ENCODE results near the gene MICOS13.

Gene MICOS13

DNA sequence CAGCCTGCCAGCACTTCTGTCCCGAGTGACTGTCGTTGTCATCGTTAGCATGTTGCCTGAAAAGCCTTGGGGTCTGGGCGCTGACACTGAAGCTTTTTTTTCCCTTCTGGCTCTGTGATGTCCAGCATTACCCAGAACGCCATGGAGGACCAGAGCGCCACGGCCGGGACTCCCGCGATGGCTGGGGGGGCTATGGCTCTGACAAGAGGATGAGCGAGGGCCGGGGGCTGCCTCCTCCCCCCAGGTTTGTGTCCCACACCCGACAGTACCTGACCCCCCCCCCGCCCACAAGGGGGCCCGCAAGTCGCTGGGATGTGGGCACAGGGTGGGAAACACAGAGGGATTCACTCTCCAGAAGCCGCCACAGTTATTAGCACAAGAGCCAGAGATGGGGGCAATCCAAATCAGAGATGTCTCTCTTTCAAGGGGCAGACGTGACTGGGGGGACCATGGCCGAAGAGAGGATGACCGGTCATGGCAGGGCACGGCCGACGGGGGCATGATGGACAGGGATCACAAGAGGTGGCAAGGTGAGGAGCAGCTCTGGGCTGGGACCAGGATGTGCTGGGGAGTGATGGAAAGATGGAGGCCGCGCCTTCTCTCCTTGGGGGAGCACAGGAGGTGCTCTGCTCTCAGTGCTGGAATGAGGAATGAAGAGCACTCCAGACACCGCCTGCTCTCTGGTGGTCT lies 13.2 kb downstream of the MICOS13 start:
- DNase-seq = no peak

DNA sequence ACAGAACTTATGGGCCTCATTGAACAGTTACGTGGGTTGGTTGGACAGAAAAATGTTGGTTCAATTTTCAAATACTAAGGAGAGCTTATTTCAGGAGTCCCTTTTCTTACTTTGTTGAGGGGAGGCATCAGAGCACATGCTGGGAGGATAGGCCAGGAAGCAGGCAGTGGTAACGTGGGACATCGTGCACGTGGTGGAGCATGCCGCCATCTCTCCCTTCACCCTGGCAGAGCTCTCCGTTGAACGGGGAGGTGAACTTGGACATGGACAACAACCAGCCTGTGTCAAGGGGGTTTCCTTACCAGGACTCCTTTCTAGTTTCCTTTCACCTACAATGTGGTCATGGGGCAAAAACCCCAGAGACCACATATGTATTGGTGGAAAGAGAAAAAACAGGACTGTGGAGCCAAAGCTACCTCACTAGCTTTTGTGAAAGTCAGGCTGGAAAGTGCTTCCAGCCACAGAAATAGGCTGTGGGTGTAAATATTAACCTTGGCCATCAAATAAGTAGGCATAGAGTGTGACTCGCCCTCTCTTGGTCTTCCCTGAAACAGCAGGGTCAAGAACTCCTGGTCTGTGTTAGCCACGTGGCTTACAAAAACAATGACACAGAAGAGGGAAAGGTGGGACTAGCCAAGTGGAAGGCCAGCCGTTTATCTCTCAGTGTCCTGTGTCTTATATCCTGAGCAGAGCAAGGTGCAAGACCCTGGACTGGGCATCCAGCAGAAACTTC lies 14.4 kb downstream of the MICOS13 start:
- DNase-seq = no peak

DNA sequence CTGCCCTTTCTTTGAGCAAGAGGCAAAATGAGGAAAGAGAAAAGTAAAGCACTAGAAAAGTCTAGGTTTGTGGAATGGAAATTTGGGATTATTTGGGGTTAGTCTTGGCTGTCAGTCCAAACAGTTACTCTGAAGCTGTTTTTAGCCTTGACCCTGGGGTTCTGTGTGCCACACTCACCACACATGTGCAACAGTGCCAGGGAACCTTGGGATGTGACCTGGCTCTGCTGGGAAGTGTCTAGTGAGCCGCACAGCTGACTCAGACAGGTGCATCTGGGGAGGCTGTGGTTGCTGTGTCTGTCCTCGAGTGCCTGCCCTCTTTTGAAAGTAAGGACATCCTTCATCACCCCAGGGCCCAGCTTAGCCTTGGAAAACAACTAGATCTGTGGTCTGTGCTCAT lies 15.8 kb downstream of the MICOS13 start:
- no peak for DNase-seq

DNA sequence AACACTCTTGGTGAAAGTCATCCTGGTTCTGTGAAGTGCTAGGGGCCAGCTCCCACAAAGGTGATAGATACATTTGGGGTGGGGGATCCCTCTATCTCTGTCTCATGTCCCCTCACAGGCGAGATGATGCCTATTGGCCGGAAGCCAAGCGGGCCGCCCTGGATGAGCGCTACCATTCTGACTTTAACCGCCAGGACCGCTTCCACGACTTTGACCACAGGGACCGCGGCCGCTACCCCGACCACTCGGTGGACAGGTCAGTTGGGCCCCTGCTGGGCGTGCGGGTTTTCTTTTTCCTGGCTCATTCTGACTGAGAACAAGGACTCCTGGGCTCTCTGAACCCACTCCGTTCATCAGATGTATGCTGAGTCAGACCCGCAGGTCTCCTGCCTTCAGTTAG lies 16.4 kb downstream of the MICOS13 start:
- no peak for DNase-seq

GRCh38 chr19:5661483-5661882 lies 18.8 kb downstream of the MICOS13 start:
- no peak for DNase-seq

DNA sequence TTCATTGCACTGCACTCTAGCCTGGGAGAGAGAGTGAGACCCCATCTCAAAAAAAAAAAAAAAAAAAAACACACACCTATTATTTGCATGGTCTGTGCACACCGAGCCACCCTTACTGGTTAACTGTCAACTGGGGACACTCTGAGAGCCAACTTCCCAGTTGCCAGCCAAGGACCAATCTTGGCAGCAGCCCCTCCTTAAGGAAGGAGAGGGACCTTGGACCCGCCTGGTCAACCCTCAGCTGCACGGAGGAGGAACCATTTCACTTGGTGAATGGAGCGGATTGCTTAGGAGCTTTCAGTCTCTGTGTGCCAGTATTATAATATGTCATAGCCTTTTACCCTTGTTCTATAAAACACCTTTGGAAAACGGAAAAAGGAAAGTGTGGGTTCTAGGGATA lies 24.9 kb downstream of the MICOS13 start:
- DNase-seq = no peak

DNA sequence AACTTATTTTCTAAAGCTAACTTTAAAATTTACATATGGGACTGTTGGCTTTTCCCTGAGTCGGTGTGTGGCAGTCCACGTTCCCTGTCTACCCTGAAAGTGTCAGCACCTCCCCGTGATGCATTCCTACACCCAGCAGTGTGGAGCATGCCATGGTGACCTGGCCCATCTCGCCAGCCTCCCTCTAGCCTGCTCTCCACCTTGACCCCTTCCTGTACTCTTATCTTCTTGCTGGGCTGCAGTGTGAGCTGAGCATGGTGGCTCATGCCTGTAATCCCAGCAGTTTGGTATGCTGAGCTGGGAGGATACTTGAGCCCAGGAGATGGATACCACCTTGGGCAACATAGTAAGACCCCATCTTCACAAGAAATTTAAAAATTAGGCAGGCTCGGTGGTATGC lies 25.4 kb downstream of the MICOS13 start:
- DNase-seq = no peak

DNA sequence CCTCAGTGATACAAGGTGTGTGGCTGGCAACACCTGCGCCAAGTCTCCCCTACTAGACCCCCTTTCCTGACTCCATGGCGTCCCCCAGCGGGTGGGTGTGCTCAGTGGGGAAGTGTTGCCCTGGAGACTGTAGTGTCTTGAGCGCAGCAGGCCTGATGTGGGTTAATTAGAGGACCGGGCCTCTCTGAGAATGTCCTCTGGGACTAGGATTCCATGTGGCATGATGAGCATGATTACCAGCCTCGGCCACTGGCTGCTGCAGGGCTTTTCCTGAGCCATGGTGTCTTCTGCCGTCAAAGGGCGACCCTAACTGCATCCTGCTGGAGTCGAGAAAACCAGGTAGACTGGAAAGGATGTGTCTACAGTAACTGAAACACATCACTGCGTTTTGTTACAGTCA lies 28.1 kb downstream of the MICOS13 start:
- DNase-seq = no peak

DNA sequence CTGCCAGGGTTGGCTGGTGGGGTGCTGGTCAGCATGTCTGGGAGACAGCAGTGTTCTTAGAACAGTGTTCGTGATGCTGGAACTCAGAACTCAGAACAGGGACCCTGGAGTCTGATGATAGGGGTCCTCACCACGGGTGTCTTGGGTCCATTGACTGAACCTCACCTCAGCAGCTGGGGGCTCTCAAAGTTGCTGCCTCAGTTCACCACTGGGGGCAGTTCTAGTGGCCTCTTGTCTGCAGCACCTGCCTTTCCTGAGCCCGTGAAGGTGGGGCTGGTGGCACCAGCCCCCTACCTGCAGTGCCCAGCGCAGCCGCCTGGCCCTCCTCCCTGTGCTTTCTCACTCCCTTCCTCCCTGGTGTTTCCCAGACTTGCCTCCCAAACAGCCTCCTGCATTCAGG lies 29.0 kb downstream of the MICOS13 start:
- no peak for DNase-seq

GRCh38 chr19:5648464-5648863 lies 31.9 kb downstream of the MICOS13 start:
- no peak for DNase-seq

DNA sequence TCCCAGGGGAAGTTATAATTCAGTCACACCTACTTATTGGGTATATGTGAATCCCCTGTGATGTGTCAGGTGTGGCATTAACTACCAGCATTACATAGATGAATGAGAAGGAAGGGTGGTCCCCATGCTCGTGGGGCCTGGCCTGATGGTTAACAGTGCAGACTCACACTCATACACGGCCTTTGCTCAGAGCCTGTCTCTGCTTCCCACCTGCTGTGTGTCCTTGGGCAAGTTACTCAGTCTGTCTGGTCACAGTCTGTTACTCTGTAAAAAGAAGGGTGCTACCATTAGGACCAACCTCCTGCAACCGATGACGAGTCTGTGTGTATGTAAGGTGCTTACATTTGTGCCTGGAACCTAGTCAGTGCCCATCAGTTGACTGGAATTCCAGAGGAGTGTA lies 33.6 kb downstream of the MICOS13 start:
- DNase-seq = no peak

DNA sequence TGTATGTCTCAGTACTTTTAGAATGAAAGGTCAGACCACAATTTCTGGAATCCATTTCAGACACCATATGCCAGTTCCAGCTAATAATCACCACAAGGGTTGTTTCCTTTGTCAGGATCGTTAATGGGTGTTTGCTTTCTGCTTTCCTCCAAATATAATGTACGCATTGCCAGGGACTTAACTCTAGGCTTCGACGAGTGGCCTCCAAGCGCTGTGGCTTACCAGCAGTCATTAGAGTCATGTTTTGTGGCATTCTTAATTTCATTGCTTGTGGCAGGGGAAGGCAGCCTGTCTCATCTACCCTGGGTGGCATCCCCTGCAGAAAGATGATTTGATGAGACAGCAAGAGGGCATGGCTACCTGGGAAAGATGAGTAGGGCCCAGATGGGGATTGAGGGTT lies 34.9 kb downstream of the MICOS13 start:
- no peak for DNase-seq

GRCh38 chr19:5644037-5644436 lies 36.3 kb downstream of the MICOS13 start:
- no peak for DNase-seq

- no peak for DNase-seq
These were observed 37.3 kb downstream of the MICOS13 start for GRCh38 chr19:5643060-5643459.

- no peak for DNase-seq
These were observed 38.1 kb downstream of the MICOS13 start for GRCh38 chr19:5642204-5642603.

DNA sequence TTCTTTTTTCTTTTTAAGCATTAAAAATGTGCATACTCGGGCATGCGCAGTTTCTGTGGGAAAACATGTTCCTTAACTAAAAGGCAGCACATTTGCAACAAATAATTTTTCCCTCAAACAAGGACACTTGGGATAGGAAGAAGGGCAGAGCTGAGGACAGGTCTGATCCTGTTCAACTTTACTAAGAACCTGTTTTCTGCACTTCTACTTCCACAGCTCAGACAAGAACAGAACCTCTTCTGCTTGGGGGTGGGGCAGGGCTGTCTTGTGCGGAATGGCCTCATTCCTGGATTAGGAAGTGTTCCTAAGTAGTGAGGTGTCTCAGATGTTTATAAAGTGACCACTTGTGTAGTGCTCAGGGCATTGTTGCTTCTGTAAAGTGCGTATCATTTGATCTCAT lies 39.1 kb downstream of the MICOS13 start:
- no peak for DNase-seq

DNA sequence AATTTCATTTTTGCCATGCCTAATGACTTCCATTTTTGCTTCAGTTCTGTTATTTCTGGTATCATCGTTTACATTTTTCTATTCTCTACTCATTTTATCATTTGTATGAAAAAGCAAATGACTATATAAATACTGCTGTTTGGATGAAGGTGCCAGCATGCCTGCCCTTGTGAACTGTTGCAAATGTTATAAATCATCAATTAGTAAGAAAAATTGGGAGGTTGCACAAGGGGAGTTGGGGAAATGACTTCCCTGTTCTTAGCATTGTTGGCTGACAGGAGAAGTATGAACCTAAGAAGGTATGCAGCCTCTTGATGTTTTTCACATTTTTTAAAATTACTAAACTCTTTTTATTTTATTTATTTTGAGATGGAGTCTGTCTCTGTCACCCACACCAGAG lies 42.3 kb downstream of the MICOS13 start:
- no peak for DNase-seq

- DNase-seq = no peak
These were observed 44.9 kb downstream of the MICOS13 start for GRCh38 chr19:5635427-5635826.

DNA sequence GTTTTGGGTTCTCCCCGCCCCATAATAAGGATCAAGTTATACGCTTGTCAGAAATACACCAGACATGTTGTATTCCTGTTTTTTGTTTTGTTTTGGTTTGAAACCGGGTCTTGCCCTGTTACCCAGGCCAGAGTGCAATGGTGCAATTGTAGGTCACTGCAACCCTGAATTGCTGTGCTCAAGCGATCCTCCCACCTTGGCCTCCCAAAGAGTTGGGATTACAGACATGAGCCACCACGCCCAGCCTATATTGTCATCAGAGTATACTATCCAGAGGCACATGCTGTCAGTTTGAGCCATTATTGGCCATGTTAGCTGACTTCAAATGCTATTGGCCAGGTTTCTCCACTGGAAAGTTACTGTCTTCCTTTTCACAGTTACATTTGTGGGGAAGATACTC lies 47.7 kb downstream of the MICOS13 start:
- DNase-seq = no peak

DNA sequence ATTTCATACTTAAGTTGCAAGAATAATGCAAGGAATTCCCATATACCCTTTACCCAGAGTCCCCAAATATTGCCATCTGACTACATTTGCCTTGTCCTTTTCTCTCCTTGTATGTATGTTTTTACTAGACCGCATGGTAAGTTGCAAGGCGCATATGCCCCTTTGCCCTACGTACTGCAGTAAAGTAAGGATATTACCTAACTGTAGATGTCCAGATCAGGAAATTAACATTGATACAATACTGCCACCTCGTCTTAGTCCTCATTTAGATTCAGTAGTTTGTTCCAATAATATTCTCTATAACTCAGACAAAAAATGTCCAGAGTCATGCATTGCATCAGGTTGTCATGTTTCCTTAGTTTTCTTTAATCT lies 48.1 kb downstream of the MICOS13 start:
- DNase-seq = no peak

DNA sequence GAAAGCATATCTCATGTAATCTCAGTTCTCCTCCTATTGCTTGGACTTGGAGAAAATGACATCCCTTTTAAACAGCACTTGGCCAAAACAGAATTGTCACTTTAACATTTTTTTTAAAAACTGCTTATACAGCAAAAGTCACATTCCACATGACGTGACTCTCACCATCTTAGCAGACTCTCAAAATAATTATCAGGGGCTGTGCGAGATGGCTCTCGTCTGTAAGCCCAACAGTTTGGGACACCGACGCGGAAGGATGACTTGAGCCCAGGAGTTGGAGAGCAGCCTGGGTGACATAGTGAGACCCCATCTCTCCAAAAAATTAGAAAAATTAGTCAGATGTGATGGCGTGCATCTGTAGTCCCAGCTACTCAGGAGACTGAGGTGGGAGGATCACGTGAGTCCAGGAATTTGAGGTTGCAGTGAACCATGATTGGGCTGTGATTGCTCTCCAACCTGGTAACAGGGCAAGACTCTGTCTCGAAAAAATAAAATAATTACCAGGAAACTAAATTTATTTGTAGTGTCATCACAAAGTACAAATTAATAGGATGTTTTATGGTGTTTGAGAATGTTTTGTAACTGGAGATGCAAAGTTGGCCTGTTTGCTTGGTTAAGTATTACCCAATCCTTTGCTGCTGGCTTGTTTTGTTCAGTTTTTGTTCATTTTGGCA lies 48.6 kb downstream of the MICOS13 start:
- DNase-seq = no peak

DNA sequence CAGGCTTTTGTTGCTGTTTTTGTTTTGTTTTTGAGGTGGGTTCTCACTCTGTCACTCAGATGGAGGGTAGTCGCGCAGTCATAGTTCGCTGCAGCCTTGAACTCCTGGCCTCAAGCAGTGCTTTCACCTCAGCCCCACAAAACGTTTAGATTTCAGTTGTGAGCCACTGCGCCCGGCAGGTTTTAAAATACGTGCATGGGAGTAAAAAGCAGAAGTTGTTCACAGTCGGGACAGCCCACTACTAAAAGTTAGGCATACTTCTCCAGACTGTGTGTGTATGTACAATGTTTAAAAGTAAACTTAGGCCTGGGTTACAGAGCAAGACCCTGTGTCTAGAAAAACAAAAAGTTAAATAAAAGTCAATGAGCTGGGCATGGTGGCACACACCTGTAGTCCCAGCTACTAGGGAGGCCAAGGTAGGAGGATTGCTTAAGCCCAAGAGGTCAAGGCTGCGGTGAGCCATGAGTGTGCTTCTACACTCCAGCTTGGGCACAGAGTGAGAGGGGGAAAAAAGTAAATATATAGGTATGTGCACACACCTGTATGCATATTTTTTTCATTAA lies 51.3 kb downstream of the MICOS13 start:
- DNase-seq = no peak

GRCh38 chr19:5628461-5628860 lies 51.9 kb downstream of the MICOS13 start:
- DNase-seq = no peak

Data from C1 segment of cervical spinal cord (tissue), 14 donors.